Inferior parietal cortex (tissue), 1 donor: ENCODE measurements around the gene ART5.
"Not testable (repeated sequence)": the region's sequence is repeated elsewhere in the genome, so short reads cannot be mapped to it uniquely, and the experiment has no call there.

Experiments
- DNase-seq: peaks from one replicate; pipeline ENCODE4 v3.0.0-alpha.2; 2016; ENCODE audit errors: extremely low spot score

Gene ART5

DNA sequence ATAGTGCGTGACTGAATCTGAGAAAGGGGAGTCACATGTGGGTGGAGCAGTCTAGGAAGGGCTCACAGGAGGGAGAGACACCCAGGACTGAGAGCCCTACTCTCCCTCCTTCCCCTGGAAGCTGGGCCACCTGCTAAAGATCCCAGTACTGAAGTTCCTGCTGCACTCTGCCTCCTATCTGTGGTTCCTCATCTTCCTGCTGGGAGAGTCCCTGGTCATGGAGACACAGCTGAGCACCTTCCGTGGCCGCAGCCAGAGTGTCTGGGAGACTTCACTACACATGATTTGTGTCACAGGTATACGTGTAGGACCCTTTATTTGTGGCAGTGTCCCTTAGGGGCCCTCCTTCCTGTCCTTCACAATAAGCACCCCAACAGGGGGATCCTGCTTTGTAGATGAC, 19.3 kb downstream of the ART5 start:
- no peak for DNase-seq

DNA sequence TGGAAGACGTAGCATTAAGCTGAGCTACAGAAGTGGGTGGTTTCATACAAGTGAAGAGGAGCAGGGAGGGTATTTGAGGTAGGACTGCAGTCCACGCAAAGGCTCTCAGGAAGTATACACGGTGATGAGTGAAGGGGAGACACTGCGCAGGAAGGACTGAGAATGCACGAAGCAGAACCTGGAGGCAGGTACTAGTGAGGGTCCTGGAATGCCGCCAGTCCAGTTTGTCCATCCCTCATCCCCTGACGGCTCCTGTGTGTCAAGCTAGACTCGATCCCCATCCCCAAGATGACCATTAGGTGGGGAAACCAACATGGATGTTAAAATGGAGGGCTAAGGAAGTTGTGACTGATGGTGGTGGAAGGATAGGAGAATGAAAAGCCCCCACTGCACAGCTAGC, 23.8 kb downstream of the ART5 start:
- DNase-seq = no peak

DNA sequence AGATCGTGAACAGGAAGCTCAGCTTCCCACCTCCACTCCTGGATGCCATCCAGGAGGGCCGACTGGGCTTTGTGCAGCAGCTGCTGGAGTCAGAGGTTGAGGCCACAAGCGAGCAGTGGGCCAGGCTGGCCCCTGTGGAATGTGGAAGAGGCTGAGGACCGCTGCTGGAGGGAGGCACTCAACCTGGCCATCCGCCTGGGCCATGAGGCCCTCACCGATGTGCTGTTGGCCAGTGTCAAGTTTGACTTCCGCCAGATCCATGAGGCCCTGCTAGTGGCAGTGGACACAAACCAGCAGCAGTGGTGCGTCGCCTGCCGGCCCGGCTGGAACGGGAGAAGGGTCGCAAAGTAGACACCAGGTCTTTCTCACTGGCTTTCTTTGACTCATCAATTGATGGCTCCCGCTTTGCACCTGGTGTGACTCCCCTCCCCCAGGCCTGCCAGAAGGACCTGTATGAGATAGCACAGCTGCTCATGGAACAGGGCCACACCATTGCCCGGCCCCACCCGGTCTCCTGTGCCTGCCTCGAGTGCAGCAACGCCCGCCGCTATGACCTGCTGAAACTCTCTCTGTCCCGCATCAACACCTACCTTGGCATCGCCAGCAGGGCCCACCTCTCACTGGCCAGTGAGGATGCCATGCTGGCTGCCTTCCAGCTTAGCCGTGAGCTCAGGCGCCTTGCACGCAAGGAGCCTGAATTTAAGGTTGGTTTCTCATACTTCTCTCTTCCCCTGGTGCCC, 24.9 kb downstream of the ART5 start:
- no peak for DNase-seq

DNA sequence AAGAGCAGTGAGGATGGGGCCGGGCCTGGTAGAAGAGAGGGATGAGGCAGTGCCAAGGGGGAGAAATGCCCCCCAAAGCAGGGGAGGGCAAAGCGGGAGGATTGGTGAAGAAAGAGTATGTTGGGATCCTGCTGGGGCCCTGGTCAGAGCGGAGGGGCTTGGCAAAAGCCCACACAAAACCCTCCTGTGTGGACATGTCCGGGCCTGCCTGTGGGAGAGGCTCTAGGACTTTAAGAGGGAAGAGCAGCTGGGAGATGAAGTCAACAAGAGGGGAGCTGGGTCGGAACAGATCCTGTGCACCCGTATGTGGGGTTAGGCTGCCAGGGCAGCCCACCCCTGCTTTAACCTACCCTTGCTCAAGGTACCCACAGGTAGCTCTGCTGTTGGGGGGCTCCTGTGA, 25.8 kb downstream of the ART5 start:
- no peak for DNase-seq

DNA sequence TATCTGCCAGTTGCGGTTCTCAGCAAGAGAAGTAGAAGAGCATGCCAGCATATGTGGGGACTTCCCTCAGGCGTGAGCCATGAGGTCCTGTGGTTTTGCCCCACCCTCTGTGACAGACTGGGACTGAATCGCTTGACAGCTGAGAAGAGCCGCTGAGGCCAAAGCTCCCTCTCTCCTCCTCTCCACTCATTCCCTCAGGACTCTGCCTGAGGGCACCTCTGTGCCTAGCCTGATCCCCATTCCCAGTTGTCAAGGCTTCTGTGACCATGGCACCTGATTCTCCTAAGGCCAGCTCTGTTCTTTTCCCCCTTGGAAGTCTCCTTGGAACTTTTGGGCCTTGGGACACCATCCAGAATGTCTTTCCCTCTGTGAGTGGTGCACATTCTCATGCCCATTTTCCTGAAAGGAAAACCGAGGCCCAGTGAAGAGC, 27.0 kb downstream of the ART5 start:
- no peak for DNase-seq

- DNase-seq = peak; percentile 10
Observed at GRCh38 chr11:3613998-3614741, 27.6 kb downstream of the ART5 start.

GRCh38 chr11:3611976-3612678, 29.7 kb downstream of the ART5 start:
- DNase-seq = no peak

- DNase-seq = no peak
Observed at GRCh38 chr11:3610846-3611245, 30.9 kb downstream of the ART5 start.

GRCh38 chr11:3609416-3610265, 32.2 kb downstream of the ART5 start:
- DNase-seq = peak; percentile 63

- DNase-seq = no peak
Observed at GRCh38 chr11:3605771-3606203, 36.0 kb downstream of the ART5 start.

DNA sequence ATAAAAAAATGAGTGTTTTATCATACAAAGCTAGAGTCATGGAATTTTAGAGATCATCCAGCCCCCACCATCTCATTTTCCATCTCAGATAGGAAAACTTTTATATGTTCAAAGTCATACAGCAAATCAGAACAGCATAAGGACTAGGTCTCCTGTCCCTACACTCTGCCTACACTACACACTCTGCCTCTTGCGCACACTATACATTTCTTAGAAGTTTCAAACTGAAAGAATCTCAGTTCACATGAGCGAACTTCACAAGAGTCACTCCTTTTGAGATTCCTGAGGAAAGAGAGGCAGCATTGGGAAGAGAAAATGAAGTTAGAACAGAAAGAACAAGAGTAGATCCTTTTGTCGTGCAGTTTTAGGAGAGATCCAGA, 36.5 kb downstream of the ART5 start:
- DNase-seq = no peak

- DNase-seq = no peak
Observed at GRCh38 chr11:3604167-3604566, 37.6 kb downstream of the ART5 start.

DNA sequence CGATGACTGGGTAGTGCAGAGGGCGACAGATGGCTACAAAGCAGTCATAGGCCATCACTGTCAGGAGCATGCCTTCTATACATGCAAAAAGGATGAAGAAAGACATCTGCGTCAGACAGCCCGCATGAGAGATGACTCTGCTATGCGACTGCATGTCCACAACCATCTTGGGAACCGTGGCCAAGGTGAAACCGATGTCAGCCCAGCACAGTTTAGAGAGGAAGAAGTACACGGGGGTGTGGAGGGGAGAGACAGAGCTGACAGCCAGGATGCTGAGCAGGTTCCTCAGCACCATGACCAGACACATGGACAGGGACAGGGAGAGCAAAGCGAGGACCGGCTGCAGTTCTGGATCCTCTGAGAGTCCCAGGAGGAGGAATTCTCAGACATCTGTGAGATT, 41.6 kb downstream of the ART5 start:
- not testable (repeated sequence) for DNase-seq

GRCh38 chr11:3597743-3598142, 44.0 kb downstream of the ART5 start:
- DNase-seq = not testable (repeated sequence)

GRCh38 chr11:3591326-3591725, 50.5 kb downstream of the ART5 start:
- not testable (repeated sequence) for DNase-seq

DNA sequence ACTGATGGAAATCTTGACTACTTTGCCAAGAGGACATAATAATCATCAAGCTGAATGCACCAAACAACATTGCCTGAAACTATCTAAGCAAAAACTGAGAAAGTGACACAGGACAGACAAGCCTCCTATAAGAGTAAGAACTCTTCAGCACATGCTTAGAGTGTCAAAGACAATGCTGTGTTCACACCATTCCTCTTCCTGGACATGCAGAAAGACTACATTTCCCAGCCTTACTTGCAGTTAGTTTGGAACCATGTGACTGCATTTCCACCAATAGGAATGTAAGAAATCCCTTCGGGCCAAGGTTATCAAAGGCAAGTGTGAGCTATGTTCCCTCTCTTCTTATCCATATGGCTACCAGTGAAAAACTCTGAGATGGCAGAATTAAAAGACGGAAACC, 51.6 kb downstream of the ART5 start:
- DNase-seq = not testable (repeated sequence)

DNA sequence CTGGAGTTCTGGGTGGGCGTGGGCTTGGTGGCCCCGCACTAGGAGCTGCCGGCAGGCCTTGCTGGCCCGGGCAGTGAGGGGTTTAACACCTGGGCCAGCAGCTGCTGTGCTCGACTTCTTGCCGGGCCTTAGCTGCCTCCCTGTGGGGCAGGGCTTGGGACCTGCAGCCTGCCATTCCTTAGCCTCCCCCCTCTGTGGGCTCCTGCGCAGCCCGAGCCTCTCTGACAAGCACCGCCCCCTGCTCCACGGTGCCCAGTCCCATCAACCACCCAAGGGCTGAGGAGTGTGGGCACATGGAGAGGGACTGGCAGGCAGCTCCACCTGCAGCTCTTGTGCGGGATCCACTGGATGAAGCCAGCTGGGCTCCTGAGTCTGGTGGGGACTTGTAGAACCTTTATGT, 53.0 kb downstream of the ART5 start:
- not testable (repeated sequence) for DNase-seq
